Caco-2 (cell line): ENCODE measurements around the gene TEX22. TPM values are rescaled to one million over a fixed set of nuclear protein-coding genes. Genes with fewer than 3 reads are reported as not detected.

Source experiments
- BruUV-seq: library from RNA; stranded (reverse); fragments of 400-500 nt; replicated peaks from 2 replicates; lab custom pipeline; 2021; lab: Mats Ljungman, UMichigan
- CTCF ChIA-PET: fragments of 300-600 bp; sonication (Branson Sonifier 250); formaldehyde crosslinking; loops from one replicate; lab custom pipeline; 2022; ENCODE audit warnings: antibody characterized with exemption; lab: Charles Lee
- POLR2A ChIA-PET: fragments of 300-600 bp; sonication (Branson Sonifier 250); formaldehyde crosslinking; loops from one replicate; lab custom pipeline; 2022; ENCODE audit warnings: antibody characterized with exemption; lab: Charles Lee
- DNase-seq, 2 experiments: peaks; one replicate each; pipeline versions ENCODE4 v3.0.0 to v3.0.0-alpha.2; 2020 to 2022
- H3K27me3 ChIP-seq: replicated peaks from 2 replicates; pipeline ENCODE4 v1.6.0; 2011; ENCODE audit warnings: low read length; ENCODE audit not compliant: control insufficient read depth, insufficient read depth
- H3K36me3 ChIP-seq: 2 replicates; pipeline ENCODE4 v1.5.1; 2011; ENCODE audit warnings: low read length; ENCODE audit not compliant: control insufficient read depth, insufficient read depth
- H3K4me1 ChIP-seq: fragments of 250-450 bp; sonication (Bioruptor Pico); 2 replicates; pipeline ENCODE4 v1.5.1; 2020; ENCODE audit warnings: mild to moderate bottlenecking
- H3K4me3 ChIP-seq: 2 replicates; pipeline ENCODE4 v1.5.1; 2011; ENCODE audit warnings: low read depth, mild to moderate bottlenecking, control low read depth, low read length
- H3K9me3 ChIP-seq: fragments of 250-450 bp; sonication (Bioruptor Pico); 2 replicates; pipeline ENCODE4 v1.5.1; 2020; ENCODE audit warnings: mild to moderate bottlenecking, moderate library complexity
- H3K27ac Mint-ChIP-seq: one replicate; pipeline ENCODE4 v1.8.0; 2022; ENCODE audit warnings: mixed read lengths; ENCODE audit not compliant: unreplicated experiment
- H3K27me3 Mint-ChIP-seq: one replicate; pipeline ENCODE4 v1.8.0; 2022; ENCODE audit warnings: mixed read lengths; ENCODE audit not compliant: insufficient read depth, unreplicated experiment
- H3K36me3 Mint-ChIP-seq: one replicate; pipeline ENCODE4 v1.8.0; 2022; ENCODE audit warnings: mild to moderate bottlenecking, mixed read lengths; ENCODE audit not compliant: insufficient read depth, unreplicated experiment
- H3K4me1 Mint-ChIP-seq: one replicate; pipeline ENCODE4 v1.8.0; 2022; ENCODE audit warnings: low read depth, mixed read lengths; ENCODE audit not compliant: unreplicated experiment
- H3K4me3 Mint-ChIP-seq: one replicate; pipeline ENCODE4 v1.8.0; 2022; ENCODE audit warnings: mild to moderate bottlenecking, moderate library complexity, mixed read lengths; ENCODE audit not compliant: unreplicated experiment
- H3K9me3 Mint-ChIP-seq: one replicate; pipeline ENCODE4 v1.8.0; 2022; ENCODE audit warnings: mixed read lengths; ENCODE audit not compliant: unreplicated experiment
- CTCF ChIP-seq, 2 experiments: fragments of 200-600 bp in 1 of 2; IDR thresholded peaks; 1 replicate in 1 of 2; 2 replicates in 1 of 2; pipeline versions ENCODE4 v1.5.1 to v1.8.0; 2011 to 2022; ENCODE audit warnings: antibody characterized with exemption in 1 of 2, control low read depth in 1 of 2, inconsistent platforms in 1 of 2, low read depth in 1 of 2, low read length in 1 of 2, mild to moderate bottlenecking in 1 of 2, moderate library complexity in 1 of 2; ENCODE audit not compliant: insufficient read depth in 1 of 2, severe bottlenecking in 1 of 2, unreplicated experiment in 1 of 2
- intact Hi-C: fragments of 100-400 bp; cut with micrococcal nuclease; formaldehyde crosslinking; loops from one replicate; pipeline ENCODE4 v1.10.0; 2022; ENCODE audit not compliant: unreplicated experiment
- total RNA-seq: library from RNA; stranded (reverse); gene quantifications from 2 replicates; pipeline ENCODE4 v1.2.3, GENCODE V29; 2022

TEX22 gene
- total RNA-seq, 1 experiment from 2014 or later: 0.86 TPM

GRCh38 chr14:105446971-105447370, 48.6 kb downstream of the TEX22 start:
- H3K27me3 ChIP-seq: no peaks in the 10 kb centered on the region
- ChIA-PET POLR2A (no interaction called here), CTCF (no interaction called here)
- TF ChIP-seq CTCF (IDR thresholded peaks at IDR 0.05; ENCODE audit: insufficient read depth in 1 of 2, low read depth in 1 of 2, low read length in 1 of 2, severe bottlenecking in 1 of 2, unreplicated experiment in 1 of 2): no peak
- no peaks in the 10 kb centered on the region for H3K9me3 ChIP-seq
- Mint-ChIP-seq H3K4me1 (no peaks in the 10 kb centered on the region), H3K27me3 (no peaks in the 10 kb centered on the region), H3K36me3 (peaks cover 29% of the 10 kb centered on the region), H3K9me3 (no peaks in the 10 kb centered on the region), H3K4me3 (no peak overlapping the region), H3K27ac (no peak overlapping the region)
- intact Hi-C loops: no loop called here
- no peaks in the 10 kb centered on the region for H3K4me1 ChIP-seq
- BruUV-seq: no TSS peak
- H3K36me3 ChIP-seq: peaks cover 1% of the 10 kb centered on the region
- no peak overlapping the region for H3K4me3 ChIP-seq
- no peak for DNase-seq

GRCh38 chr14:105447651-105448640, 49.6 kb downstream of the TEX22 start:
- Mint-ChIP-seq H3K4me1 (no peaks in the 10 kb centered on the region), H3K9me3 (no peaks in the 10 kb centered on the region), H3K27me3 (no peaks in the 10 kb centered on the region), H3K27ac (no peak overlapping the region), H3K36me3 (peaks cover 32% of the 10 kb centered on the region), H3K4me3 (no peak overlapping the region)
- no peak for DNase-seq
- no peak for TF ChIP-seq CTCF (IDR thresholded peaks at IDR 0.05; ENCODE audit: insufficient read depth in 1 of 2, low read depth in 1 of 2, low read length in 1 of 2, severe bottlenecking in 1 of 2, unreplicated experiment in 1 of 2)
- BruUV-seq: no TSS peak
- H3K36me3 ChIP-seq: peaks cover 3% of the 10 kb centered on the region
- POLR2A ChIA-PET: no interaction called here
- intact Hi-C loops: no loop called here
- H3K4me3 ChIP-seq: no peak overlapping the region
- H3K27me3 ChIP-seq: no peaks in the 10 kb centered on the region
- H3K4me1 ChIP-seq: no peaks in the 10 kb centered on the region
- no peaks in the 10 kb centered on the region for H3K9me3 ChIP-seq
- CTCF ChIA-PET: interaction anchor here (0.8 to 1.4 kb wide), 3 partner anchors 26 to 42 kb away, joined by 3 to 6 read pairs (median 4); no protein-coding TSS in a partner anchor

GRCh38 chr14:105448706-105449111, 50.4 kb downstream of the TEX22 start:
- peaks cover 3% of the 10 kb centered on the region for H3K36me3 ChIP-seq
- peak; percentile 69 to 74 for TF ChIP-seq CTCF (IDR thresholded peaks at IDR 0.05; ENCODE audit: insufficient read depth in 1 of 2, low read depth in 1 of 2, low read length in 1 of 2, severe bottlenecking in 1 of 2, unreplicated experiment in 1 of 2)
- H3K27ac Mint-ChIP-seq: no peak overlapping the region
- H3K9me3 ChIP-seq: no peaks in the 10 kb centered on the region
- H3K9me3 Mint-ChIP-seq: no peaks in the 10 kb centered on the region
- no peak overlapping the region for H3K4me3 ChIP-seq
- no peaks in the 10 kb centered on the region for H3K27me3 Mint-ChIP-seq
- POLR2A ChIA-PET: no interaction called here
- DNase-seq: peak in 1 of 2 experiments; percentile 74
- intact Hi-C loops: no loop called here
- H3K4me1 ChIP-seq: no peaks in the 10 kb centered on the region
- no peaks in the 10 kb centered on the region for H3K4me1 Mint-ChIP-seq
- no peak overlapping the region for H3K4me3 Mint-ChIP-seq
- peaks cover 31% of the 10 kb centered on the region for H3K36me3 Mint-ChIP-seq
- no peaks in the 10 kb centered on the region for H3K27me3 ChIP-seq
- no TSS peak for BruUV-seq
- CTCF ChIA-PET: interaction anchor here (0.8 to 1.4 kb wide), 3 partner anchors 25 to 41 kb away, joined by 3 to 6 read pairs (median 4); no protein-coding TSS in a partner anchor
